ENCODE results near the gene PIMREG. TPM values are rescaled to one million over a fixed set of nuclear protein-coding genes. Genes with fewer than 3 reads are reported as not detected.
A peak's percentile ranks its signal among the peaks of the same experiment; 100 is the strongest.

Gene PIMREG
- polyA plus RNA-seq, 2 of the 4 experiments (the other 2 are of a cell fraction): 26.3 to 28.9 TPM

DNA sequence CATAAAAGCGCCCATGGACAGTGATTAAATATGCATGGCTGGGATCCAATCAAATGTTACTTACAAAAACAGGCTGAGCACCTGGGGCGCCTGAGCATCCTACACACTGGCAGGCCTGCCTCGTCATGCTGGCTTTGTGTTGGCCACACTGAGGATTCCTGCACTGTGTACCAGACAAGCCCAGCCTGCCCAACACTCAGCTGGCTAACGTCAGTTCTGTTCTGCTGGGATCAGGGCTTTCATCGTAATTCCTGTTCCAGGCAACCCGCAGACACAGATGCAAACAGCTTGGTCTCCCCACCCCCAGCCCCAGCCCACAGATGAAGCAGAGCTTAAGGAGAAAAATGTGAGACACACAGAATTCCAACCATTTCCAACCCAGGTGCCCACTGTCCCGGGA lies 30.7 kb downstream of the PIMREG start (continued):
- no peak for TF ChIP-seq RNF2 (IDR thresholded peaks at IDR 0.05; ENCODE audit: borderline replicate concordance, low read depth)
- no peak for TF ChIP-seq KDM1A (IDR thresholded peaks at IDR 0.05; ENCODE audit: low read depth)

DNA sequence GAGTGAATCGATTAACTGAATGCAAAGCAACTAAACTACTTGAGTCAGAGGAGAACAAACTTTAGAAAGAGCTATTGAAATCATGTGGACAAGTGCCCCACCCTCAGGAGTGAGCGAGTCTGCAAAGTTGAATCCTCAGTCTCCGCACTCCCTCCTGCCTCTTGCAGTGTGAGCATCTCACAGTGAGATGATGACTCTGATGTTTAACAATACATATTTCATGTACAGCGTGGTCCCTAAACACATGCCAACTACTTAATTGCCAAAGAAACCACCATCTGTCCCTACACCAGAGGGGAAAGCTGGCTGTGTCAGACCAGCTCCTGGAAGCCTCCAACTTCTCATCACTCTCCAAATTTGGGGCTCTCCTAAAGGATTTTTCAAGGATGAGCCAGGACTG lies 31.2 kb downstream of the PIMREG start:
- TF ChIP-seq HOXA7 (CRISPR knock-in tag; IDR thresholded peaks at IDR 0.05): no peak
- no peak for TF ChIP-seq HOXB13 (CRISPR knock-in tag; IDR thresholded peaks at IDR 0.05; ENCODE audit: low read depth)
- TF ChIP-seq, protein P1, sequence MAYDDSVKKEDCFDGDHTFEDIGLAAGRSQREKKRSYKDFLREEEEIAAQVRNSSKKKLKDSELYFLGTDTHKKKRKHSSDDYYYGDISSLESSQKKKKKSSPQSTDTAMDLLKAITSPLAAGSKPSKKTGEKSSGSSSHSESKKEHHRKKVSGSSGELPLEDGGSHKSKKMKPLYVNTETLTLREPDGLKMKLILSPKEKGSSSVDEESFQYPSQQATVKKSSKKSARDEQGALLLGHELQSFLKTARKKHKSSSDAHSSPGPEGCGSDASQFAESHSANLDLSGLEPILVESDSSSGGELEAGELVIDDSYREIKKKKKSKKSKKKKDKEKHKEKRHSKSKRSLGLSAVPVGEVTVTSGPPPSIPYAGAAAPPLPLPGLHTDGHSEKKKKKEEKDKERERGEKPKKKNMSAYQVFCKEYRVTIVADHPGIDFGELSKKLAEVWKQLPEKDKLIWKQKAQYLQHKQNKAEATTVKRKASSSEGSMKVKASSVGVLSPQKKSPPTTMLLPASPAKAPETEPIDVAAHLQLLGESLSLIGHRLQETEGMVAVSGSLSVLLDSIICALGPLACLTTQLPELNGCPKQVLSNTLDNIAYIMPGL (CRISPR knock-in tag; IDR thresholded peaks at IDR 0.05; ENCODE audit: borderline replicate concordance): no peak
- no peak for TF ChIP-seq JUNB (IDR thresholded peaks at IDR 0.05)
- no peak for TF ChIP-seq POLR2AphosphoS2 (conservative IDR thresholded peaks at IDR 0.05; ENCODE audit: low read length)
- TF ChIP-seq CBX2 (IDR thresholded peaks at IDR 0.05; ENCODE audit: borderline replicate concordance, low read depth): no peak
- TF ChIP-seq SMC3 (IDR thresholded peaks at IDR 0.05): no peak
- TF ChIP-seq TP53 (CRISPR knock-in tag; IDR thresholded peaks at IDR 0.05): no peak
- TF ChIP-seq, protein P2, sequence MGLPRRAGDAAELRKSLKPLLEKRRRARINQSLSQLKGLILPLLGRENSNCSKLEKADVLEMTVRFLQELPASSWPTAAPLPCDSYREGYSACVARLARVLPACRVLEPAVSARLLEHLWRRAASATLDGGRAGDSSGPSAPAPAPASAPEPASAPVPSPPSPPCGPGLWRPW (IDR thresholded peaks at IDR 0.05): no peak
- no peak for TF ChIP-seq NR3C1 (IDR thresholded peaks at IDR 0.05)
- TF ChIP-seq CHD4 (IDR thresholded peaks at IDR 0.05; ENCODE audit: borderline replicate concordance): no peak
- TF ChIP-seq, protein P3, sequence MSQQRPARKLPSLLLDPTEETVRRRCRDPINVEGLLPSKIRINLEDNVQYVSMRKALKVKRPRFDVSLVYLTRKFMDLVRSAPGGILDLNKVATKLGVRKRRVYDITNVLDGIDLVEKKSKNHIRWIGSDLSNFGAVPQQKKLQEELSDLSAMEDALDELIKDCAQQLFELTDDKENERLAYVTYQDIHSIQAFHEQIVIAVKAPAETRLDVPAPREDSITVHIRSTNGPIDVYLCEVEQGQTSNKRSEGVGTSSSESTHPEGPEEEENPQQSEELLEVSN (IDR thresholded peaks at IDR 0.05; ENCODE audit: borderline replicate concordance, low read depth): no peak
- Histone ChIP-seq H3K27ac (no peak overlapping the region), H3K4me3 (no peak overlapping the region), H3K4me1 (peaks cover 24% of the 10 kb centered on the region), H3K4me2 (no peak overlapping the region), H3K9me3 (no peaks in the 10 kb centered on the region)
- no peak for ATAC-seq
- FAIRE-seq: no peak
- POLR2A ChIA-PET: no interaction called here
- CTCF ChIA-PET: interaction anchor here (0.9 to 6.9 kb wide), 14 partner anchors 10 to 529 kb away, joined by 3 to 105 read pairs (median 37); partner anchors contain the start of gene TXNDC17
- 67% methylated on average over 4 of the region's 4 CpGs for WGBS (ENCODE audit: missing lambda C conversion rate)
- no peak for DNase-seq (ENCODE audit: low read depth in 1 of 2, low spot score in 1 of 2)

DNA sequence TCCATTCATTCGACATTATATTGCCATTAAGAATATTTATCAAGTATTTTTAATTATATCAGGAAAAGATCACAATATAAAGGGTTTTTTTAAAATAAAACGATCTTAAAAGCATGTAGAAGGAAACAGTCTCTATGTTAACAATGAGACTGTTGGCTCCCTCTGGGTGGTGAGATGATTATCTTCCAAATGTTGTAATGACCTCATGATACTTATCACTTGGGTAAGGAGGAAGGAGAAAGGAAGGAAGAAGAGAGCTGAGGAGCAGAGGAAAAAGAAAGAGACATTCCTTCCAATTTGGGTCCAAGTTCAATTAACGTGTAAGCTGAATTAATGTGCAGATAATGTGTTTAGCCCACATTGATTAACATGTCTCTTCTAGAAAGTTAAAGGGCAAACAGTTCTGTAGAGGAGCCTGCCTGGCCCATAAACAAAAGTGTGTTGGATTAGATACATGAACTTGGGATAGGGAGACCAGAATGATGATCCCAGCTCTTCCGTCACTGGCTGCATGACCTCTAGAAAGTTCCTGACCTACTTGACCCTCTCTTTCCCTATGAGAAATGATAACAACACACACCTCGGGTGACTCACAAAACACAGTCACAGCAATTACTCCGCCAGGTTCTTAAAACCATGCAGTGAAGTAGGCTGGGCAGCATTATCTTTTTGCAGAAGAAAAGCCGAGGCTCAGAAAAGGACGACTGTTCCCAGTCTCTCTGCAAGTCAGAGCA lies 32.0 kb downstream of the PIMREG start:
- peaks cover 18% of the 10 kb centered on the region for H3K4me1 ChIP-seq
- ChIA-PET POLR2A (no interaction called here), CTCF (interaction anchor here (4.8 to 6.9 kb wide), 5 partner anchors 15 to 167 kb away, joined by 42 to 105 read pairs (median 68); partner anchors contain the start of gene TXNDC17)
- no peak overlapping the region for H3K4me2 ChIP-seq
- FAIRE-seq (peak; percentile 68), DNase-seq (ENCODE audit: low read depth in 1 of 2, low spot score in 1 of 2) (no peak), ATAC-seq (no peak)
- H3K27ac ChIP-seq: no peak overlapping the region
- WGBS (ENCODE audit: missing lambda C conversion rate): 63% methylated on average over 8 of the region's 8 CpGs
- no peak overlapping the region for H3K4me3 ChIP-seq
- no peaks in the 10 kb centered on the region for H3K9me3 ChIP-seq
- no peak for TF ChIP-seq HDAC2 (IDR thresholded peaks at IDR 0.05)
- no peak for TF ChIP-seq ZC3H11A (IDR thresholded peaks at IDR 0.05)
- no peak for TF ChIP-seq HOXB13 (CRISPR knock-in tag; IDR thresholded peaks at IDR 0.05; ENCODE audit: low read depth)
- TF ChIP-seq MYC (IDR thresholded peaks at IDR 0.05; ENCODE audit: borderline replicate concordance, low read length): no peak
- TF ChIP-seq CHD4 (IDR thresholded peaks at IDR 0.05; ENCODE audit: borderline replicate concordance): no peak
- TF ChIP-seq, protein P4, sequence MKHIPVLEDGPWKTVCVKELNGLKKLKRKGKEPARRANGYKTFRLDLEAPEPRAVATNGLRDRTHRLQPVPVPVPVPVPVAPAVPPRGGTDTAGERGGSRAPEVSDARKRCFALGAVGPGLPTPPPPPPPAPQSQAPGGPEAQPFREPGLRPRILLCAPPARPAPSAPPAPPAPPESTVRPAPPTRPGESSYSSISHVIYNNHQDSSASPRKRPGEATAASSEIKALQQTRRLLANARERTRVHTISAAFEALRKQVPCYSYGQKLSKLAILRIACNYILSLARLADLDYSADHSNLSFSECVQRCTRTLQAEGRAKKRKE (CRISPR knock-in tag; IDR thresholded peaks at IDR 0.05; ENCODE audit: low read depth): no peak
- no peak for TF ChIP-seq RFX5 (IDR thresholded peaks at IDR 0.05)
- TF ChIP-seq, protein P5, sequence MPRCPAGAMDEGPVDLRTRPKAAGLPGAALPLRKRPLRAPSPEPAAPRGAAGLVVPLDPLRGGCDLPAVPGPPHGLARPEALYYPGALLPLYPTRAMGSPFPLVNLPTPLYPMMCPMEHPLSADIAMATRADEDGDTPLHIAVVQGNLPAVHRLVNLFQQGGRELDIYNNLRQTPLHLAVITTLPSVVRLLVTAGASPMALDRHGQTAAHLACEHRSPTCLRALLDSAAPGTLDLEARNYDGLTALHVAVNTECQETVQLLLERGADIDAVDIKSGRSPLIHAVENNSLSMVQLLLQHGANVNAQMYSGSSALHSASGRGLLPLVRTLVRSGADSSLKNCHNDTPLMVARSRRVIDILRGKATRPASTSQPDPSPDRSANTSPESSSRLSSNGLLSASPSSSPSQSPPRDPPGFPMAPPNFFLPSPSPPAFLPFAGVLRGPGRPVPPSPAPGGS (IDR thresholded peaks at IDR 0.05): no peak
- no peak for TF ChIP-seq CBX8 (IDR thresholded peaks at IDR 0.05)
- TF ChIP-seq, protein P6, sequence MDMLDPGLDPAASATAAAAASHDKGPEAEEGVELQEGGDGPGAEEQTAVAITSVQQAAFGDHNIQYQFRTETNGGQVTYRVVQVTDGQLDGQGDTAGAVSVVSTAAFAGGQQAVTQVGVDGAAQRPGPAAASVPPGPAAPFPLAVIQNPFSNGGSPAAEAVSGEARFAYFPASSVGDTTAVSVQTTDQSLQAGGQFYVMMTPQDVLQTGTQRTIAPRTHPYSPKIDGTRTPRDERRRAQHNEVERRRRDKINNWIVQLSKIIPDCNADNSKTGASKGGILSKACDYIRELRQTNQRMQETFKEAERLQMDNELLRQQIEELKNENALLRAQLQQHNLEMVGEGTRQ (IDR thresholded peaks at IDR 0.05): no peak
- TF ChIP-seq, protein P1 (CRISPR knock-in tag; IDR thresholded peaks at IDR 0.05; ENCODE audit: borderline replicate concordance): no peak
- TF ChIP-seq RARB (CRISPR knock-in tag; IDR thresholded peaks at IDR 0.05): no peak
- no peak for TF ChIP-seq HOXB5 (CRISPR knock-in tag; IDR thresholded peaks at IDR 0.05)
- TF ChIP-seq, protein P3 (IDR thresholded peaks at IDR 0.05; ENCODE audit: borderline replicate concordance, low read depth): no peak
- no peak for TF ChIP-seq SMC3 (IDR thresholded peaks at IDR 0.05)
- TF ChIP-seq EHF (CRISPR knock-in tag; IDR thresholded peaks at IDR 0.05): no peak

Data from A549 (cell line).